Bronchial epithelial cell (primary cell): Measurements from ENCODE around the gene CTPS1. TPM values are rescaled to one million over a fixed set of nuclear protein-coding genes. Genes with fewer than 3 reads are reported as not detected.

ENCODE experiments used
- DNase-seq: peaks from one replicate; pipeline ENCODE4 v3.0.0-alpha.2; 2010; ENCODE audit warnings: low read depth
- FAIRE-seq: peaks from 2 replicates; lab custom pipeline; 2011; peaks lifted over from hg19 to GRCh38; lab: Jason Lieb, UNC
- H3K27me3 ChIP-seq: 2 replicates; pipeline ENCODE4 v1.5.1; 2011; ENCODE audit warnings: low read length; ENCODE audit not compliant: control insufficient read depth, insufficient read depth
- H3K36me3 ChIP-seq: 2 replicates; pipeline ENCODE4 v1.5.1; 2011; ENCODE audit warnings: low read length; ENCODE audit not compliant: control insufficient read depth, insufficient read depth
- H3K4me3 ChIP-seq: 2 replicates; pipeline ENCODE4 v1.5.1; 2011; ENCODE audit warnings: mild to moderate bottlenecking, low read depth, low read length, control low read depth
- total RNA-seq: library from RNA; depleted of rRNA; stranded (reverse); fragments of >200 nt; gene quantifications from 2 replicates; pipeline ENCODE4 v1.2.1, GENCODE V29; 2014
- TF ChIP-seq, protein P1 (sequence below): IDR thresholded peaks from 2 replicates; pipeline ENCODE4 v1.5.1; 2011; ENCODE audit warnings: mild to moderate bottlenecking, moderate library complexity, low read length, control low read depth, inconsistent platforms; ENCODE audit not compliant: insufficient read depth, severe bottlenecking

The CTPS1 gene
- total RNA-seq, 1 donor from 2014 or later, result 33.7 TPM

- no peak overlapping the region for H3K4me3 ChIP-seq
- no peaks in the 10 kb centered on the region for H3K27me3 ChIP-seq
- TF ChIP-seq, protein P1, sequence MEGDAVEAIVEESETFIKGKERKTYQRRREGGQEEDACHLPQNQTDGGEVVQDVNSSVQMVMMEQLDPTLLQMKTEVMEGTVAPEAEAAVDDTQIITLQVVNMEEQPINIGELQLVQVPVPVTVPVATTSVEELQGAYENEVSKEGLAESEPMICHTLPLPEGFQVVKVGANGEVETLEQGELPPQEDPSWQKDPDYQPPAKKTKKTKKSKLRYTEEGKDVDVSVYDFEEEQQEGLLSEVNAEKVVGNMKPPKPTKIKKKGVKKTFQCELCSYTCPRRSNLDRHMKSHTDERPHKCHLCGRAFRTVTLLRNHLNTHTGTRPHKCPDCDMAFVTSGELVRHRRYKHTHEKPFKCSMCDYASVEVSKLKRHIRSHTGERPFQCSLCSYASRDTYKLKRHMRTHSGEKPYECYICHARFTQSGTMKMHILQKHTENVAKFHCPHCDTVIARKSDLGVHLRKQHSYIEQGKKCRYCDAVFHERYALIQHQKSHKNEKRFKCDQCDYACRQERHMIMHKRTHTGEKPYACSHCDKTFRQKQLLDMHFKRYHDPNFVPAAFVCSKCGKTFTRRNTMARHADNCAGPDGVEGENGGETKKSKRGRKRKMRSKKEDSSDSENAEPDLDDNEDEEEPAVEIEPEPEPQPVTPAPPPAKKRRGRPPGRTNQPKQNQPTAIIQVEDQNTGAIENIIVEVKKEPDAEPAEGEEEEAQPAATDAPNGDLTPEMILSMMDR, result no peak
- peaks cover 8% of the 10 kb centered on the region for H3K36me3 ChIP-seq
- FAIRE-seq (no peak), DNase-seq (no peak)
Observed at GRCh38 chr1:41020654-41021053, 41.2 kb downstream of the CTPS1 start.

GRCh38 chr1:41021526-41022308 lies 42.2 kb downstream of the CTPS1 start, which contains the start of gene SLFNL1:
Gene SLFNL1, minus strand, starts transcription at chr1:41021725. Its CDS starts 1,065 bp downstream, at chr1:41020660.
- Histone ChIP-seq H3K4me3 (no peak within 1 kb of the TSS), H3K27me3 (no peaks in the 10 kb centered on the region), H3K36me3 (peaks cover 9% of the 10 kb centered on the region)
- no peak for FAIRE-seq
- DNase-seq, result no peak
- TF ChIP-seq, protein P1, result no peak

GRCh38 chr1:41022424-41022823 lies 42.9 kb downstream of the CTPS1 start:
- FAIRE-seq (no peak), DNase-seq (no peak)
- Histone ChIP-seq H3K36me3 (peaks cover 8% of the 10 kb centered on the region), H3K4me3 (no peak overlapping the region), H3K27me3 (no peaks in the 10 kb centered on the region)
- TF ChIP-seq, protein P1, result no peak

GRCh38 chr1:41023279-41023990 lies 43.9 kb downstream of the CTPS1 start:
- no peak overlapping the region for H3K4me3 ChIP-seq
- DNase-seq, result no peak
- TF ChIP-seq, protein P1, result peak; percentile 22
- FAIRE-seq, result peak; percentile 73
- no peaks in the 10 kb centered on the region for H3K27me3 ChIP-seq
- H3K36me3 ChIP-seq, result peaks cover 11% of the 10 kb centered on the region

DNA sequence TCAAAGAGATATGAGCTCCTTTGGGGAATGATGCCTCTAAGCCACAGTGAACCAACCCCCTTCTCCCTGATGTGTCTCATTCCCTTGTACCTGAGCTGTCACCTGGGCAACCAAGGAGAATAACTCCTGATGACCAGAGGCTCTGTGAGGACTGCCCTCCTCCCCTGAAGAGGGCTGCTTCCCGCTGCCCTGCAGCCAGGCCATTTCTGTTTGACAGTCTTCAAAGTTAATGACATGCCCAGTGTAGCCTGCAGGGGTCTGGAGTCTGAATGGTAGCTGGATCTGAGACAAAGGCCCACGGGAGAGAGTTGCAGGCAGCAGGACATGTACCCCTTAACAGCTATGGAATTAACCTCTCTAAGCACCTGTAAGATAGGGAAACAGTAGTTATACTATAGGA lies 45.5 kb downstream of the CTPS1 start:
- DNase-seq (no peak), FAIRE-seq (no peak)
- TF ChIP-seq, protein P1, result no peak
- H3K27me3 ChIP-seq, result no peaks in the 10 kb centered on the region
- H3K36me3 ChIP-seq, result peaks cover 8% of the 10 kb centered on the region
- H3K4me3 ChIP-seq, result no peak overlapping the region
